GM12801 (cell line): ENCODE measurements around the gene HLA-DQA1.

Experiments
- TF ChIP-seq, protein P1 (sequence below): IDR thresholded peaks from one replicate; pipeline ENCODE4 v1.5.1; 2011; ENCODE audit warnings: control low read depth; ENCODE audit not compliant: insufficient read length; ENCODE audit errors: extremely low read depth

Gene HLA-DQA1

DNA sequence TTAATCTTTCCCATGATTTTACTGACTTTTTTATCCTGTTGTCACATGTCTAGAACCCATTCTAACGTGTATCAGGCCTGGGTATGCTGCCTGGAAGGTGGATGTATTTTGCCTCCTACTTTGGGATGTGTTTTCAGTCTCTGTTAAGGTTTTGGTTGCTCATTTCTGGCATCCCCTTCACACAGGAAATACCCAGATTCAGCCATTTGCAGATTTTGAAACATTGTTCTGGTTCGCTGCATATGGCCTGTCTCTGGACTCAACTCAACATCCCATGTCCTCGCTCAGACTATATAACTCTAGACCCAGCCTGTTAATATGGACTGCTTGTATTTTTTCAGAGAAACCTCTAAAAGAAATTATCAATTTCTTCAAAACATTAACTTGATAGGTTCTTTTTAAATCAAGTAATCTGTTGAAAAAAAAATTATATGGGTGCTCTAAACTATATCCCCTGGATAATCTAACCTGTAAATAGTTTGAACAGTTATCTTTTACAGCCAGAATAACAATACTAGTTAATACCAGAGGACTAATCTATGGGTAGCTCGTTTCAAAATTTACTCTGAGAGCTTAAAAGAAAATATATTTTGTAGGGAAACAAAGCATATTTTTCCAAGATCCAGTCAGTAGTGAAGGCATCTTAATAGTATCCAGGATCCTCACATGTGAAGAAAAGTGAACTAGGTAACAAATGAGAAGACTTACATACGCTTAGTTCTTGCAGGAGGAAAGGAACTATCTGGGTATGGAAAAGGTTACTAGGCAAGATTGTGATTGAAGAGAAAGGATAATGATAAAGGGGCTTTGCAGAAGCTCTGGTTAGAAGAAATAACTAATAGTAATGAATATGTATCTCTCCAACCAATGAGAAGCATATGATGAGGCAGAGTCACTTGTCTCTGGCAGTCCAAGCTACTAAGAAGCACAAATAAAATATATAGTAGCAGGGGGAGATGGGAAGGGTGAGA, 52.6 kb downstream of the HLA-DQA1 start:
- TF ChIP-seq, protein P1, sequence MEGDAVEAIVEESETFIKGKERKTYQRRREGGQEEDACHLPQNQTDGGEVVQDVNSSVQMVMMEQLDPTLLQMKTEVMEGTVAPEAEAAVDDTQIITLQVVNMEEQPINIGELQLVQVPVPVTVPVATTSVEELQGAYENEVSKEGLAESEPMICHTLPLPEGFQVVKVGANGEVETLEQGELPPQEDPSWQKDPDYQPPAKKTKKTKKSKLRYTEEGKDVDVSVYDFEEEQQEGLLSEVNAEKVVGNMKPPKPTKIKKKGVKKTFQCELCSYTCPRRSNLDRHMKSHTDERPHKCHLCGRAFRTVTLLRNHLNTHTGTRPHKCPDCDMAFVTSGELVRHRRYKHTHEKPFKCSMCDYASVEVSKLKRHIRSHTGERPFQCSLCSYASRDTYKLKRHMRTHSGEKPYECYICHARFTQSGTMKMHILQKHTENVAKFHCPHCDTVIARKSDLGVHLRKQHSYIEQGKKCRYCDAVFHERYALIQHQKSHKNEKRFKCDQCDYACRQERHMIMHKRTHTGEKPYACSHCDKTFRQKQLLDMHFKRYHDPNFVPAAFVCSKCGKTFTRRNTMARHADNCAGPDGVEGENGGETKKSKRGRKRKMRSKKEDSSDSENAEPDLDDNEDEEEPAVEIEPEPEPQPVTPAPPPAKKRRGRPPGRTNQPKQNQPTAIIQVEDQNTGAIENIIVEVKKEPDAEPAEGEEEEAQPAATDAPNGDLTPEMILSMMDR, result no peak

DNA sequence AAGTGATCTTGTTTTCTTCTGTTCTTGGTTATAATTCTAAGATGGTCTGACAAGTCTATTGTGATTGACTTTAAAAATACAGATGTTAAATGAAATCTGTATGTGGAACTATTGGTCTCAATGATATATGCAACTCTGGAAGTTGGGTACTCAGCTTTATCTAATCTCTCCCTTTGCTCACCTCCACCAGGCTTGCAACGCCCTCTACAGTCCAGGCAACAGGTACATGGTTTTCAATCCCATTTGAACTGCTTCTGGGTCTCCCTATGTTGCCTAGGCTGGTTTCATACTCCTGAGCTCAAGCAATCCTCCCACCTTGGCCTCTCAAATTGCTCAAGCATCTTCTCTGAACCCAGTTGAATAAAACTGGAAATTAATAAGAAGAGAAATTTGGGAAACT, 54.8 kb downstream of the HLA-DQA1 start:
- TF ChIP-seq, protein P1, result no peak
